HepG2 (cell line): ENCODE results near the gene WFDC1. TPM values are rescaled to one million over a fixed set of nuclear protein-coding genes. Genes with fewer than 3 reads are reported as not detected.

Source experiments
- ATAC-seq: fragments of 200-7000 bp; cut with Tn5 transposase; 3 replicates; pipeline ENCODE4 v1.9.1; 2020; ENCODE audit warnings: mild to moderate bottlenecking, moderate library complexity
- BruUV-seq: library from RNA; stranded (reverse); fragments of 400-500 nt; replicated peaks from 2 replicates; lab custom pipeline; 2021; lab: Mats Ljungman, UMichigan
- CTCF ChIA-PET: fragments of 300-600 bp; formaldehyde crosslinking; extraction: SDS; loops from one replicate; lab custom pipeline; 2021; ENCODE audit warnings: low total read pairs, inconsistent platforms, low intra/inter-chr PET ratio; lab: Yijun Ruan, JAX
- POLR2A ChIA-PET: fragments of 350-600 bp; sonication (Branson Sonifier 250); formaldehyde crosslinking; loops from one replicate; lab custom pipeline; 2020; ENCODE audit warnings: antibody characterized with exemption, inconsistent platforms; lab: Yijun Ruan, JAX
- DNase-seq: peaks from one replicate; pipeline ENCODE4 v3.0.0-alpha.2; 2015; ENCODE audit warnings: low spot score
- FAIRE-seq: peaks from 3 replicates; lab custom pipeline; 2011; peaks lifted over from hg19 to GRCh38; lab: Jason Lieb, UNC
- H2AFZ ChIP-seq: one replicate; pipeline ENCODE4 v1.6.1; 2011; ENCODE audit warnings: low read length, inconsistent platforms
- H3K27ac ChIP-seq: fragments of 300-600 bp; 3 replicates; pipeline ENCODE4 v1.8.0; 2011; ENCODE audit warnings: mixed run types, mild to moderate bottlenecking, mixed read lengths, low read length, inconsistent platforms; ENCODE audit not compliant: insufficient read depth; ENCODE audit errors: extremely low read length
- H3K27me3 ChIP-seq, 2 experiments: fragments of 200-600 bp in 1 of 2; 2 replicates in 1 of 2; 3 replicates in 1 of 2; pipeline versions ENCODE4 v1.6.0 to v1.8.0; 2011; ENCODE audit warnings: low read length in 2 of 2, mild to moderate bottlenecking in 2 of 2, moderate library complexity in 2 of 2, inconsistent platforms in 1 of 2; ENCODE audit not compliant: insufficient read depth in 2 of 2, control insufficient read depth in 1 of 2
- H3K36me3 ChIP-seq, 2 experiments: fragments of 200-600 bp in 1 of 2; replicated peaks in 1 of 2; 2 replicates in 1 of 2; 3 replicates in 1 of 2; pipeline versions ENCODE4 v1.5.1 to v1.8.0; 2011; ENCODE audit warnings: low read length in 2 of 2, inconsistent platforms in 1 of 2; ENCODE audit not compliant: insufficient read depth in 2 of 2, control insufficient read depth in 1 of 2
- H3K4me1 ChIP-seq: 2 replicates; pipeline ENCODE4 v1.5.1; 2012; ENCODE audit warnings: low read length, inconsistent platforms; ENCODE audit not compliant: insufficient read depth
- H3K4me2 ChIP-seq: 2 replicates; pipeline ENCODE4 v1.6.0; 2011; ENCODE audit warnings: low read depth, low read length, inconsistent platforms
- H3K4me3 ChIP-seq, 3 experiments: fragments of 200-600 bp in 1 of 3; sonication (generic), shearing (Covaris generic) in 1 of 3; replicated peaks in 1 of 3; 2 replicates each; pipeline ENCODE4 v1.5.1; 2011 to 2016; ENCODE audit warnings: low read length in 3 of 3, inconsistent platforms in 2 of 3, low read depth in 2 of 3, mild to moderate bottlenecking in 2 of 3, control low read depth in 1 of 3, mixed read lengths in 1 of 3; ENCODE audit not compliant: insufficient read depth in 1 of 3
- H3K79me2 ChIP-seq: one replicate; pipeline ENCODE4 v1.6.1; 2011; ENCODE audit warnings: low read length, inconsistent platforms; ENCODE audit not compliant: insufficient read depth
- H3K9ac ChIP-seq: 2 replicates; pipeline ENCODE4 v1.6.0; 2011; ENCODE audit warnings: mild to moderate bottlenecking, low read depth, low read length, inconsistent platforms; ENCODE audit not compliant: insufficient read depth
- H3K9me3 ChIP-seq: 2 replicates; pipeline ENCODE4 v1.5.1; 2012; ENCODE audit warnings: mild to moderate bottlenecking, low read length
- H4K20me1 ChIP-seq: 2 replicates; pipeline ENCODE4 v1.6.0; 2011; ENCODE audit warnings: inconsistent platforms, mild to moderate bottlenecking, low read length, moderate library complexity; ENCODE audit not compliant: insufficient read depth
- FOXO4 ChIP-seq: sonication (generic); formaldehyde crosslinking; conservative IDR thresholded peaks from 2 replicates; pipeline ENCODE4 v1.8.1; 2023; ENCODE audit warnings: missing genetic modification reagents
- GPN1 ChIP-seq: sonication (generic); formaldehyde crosslinking; IDR thresholded peaks from 2 replicates; pipeline ENCODE4 v1.5.1; 2020; ENCODE audit warnings: missing genetic modification reagents, borderline replicate concordance
- HBP1 ChIP-seq: IDR thresholded peaks from 2 replicates; pipeline ENCODE4 v1.6.1; 2016; ENCODE audit warnings: low read depth, control low read depth
- HNRNPL ChIP-seq: fragments of 200-400 bp; formaldehyde crosslinking; IDR thresholded peaks from 2 replicates; pipeline ENCODE4 v1.6.1; 2017; ENCODE audit warnings: mild to moderate bottlenecking, low read depth, low read length
- LBX2 ChIP-seq: sonication (generic); formaldehyde crosslinking; IDR thresholded peaks from 2 replicates; pipeline ENCODE4 v1.5.0; 2020; ENCODE audit warnings: missing genetic modification reagents, mild to moderate bottlenecking, borderline replicate concordance
- MAFF ChIP-seq: IDR thresholded peaks from 2 replicates; pipeline ENCODE4 v1.6.1; 2011; ENCODE audit warnings: low read depth, low read length, improper control_type of control experiment
- MXD3 ChIP-seq: IDR thresholded peaks from 2 replicates; pipeline ENCODE4 v1.6.1; 2016; ENCODE audit warnings: mild to moderate bottlenecking, missing biosample characterization, missing genetic modification reagents
- NPAS2 ChIP-seq: sonication (generic); formaldehyde crosslinking; IDR thresholded peaks from 2 replicates; pipeline ENCODE4 v1.8.0; 2022; ENCODE audit warnings: mild to moderate bottlenecking, missing genetic modification reagents, borderline replicate concordance
- TERF1 ChIP-seq: sonication (generic); formaldehyde crosslinking; IDR thresholded peaks from 2 replicates; pipeline ENCODE4 v1.8.0; 2022; ENCODE audit warnings: mild to moderate bottlenecking, missing genetic modification reagents, moderate library complexity
- THAP8 ChIP-seq: sonication (generic); formaldehyde crosslinking; IDR thresholded peaks from 2 replicates; pipeline ENCODE4 v1.5.1; 2020; ENCODE audit warnings: missing genetic modification reagents, mild to moderate bottlenecking, borderline replicate concordance
- ZFP82 ChIP-seq: sonication (generic); formaldehyde crosslinking; IDR thresholded peaks from 2 replicates; pipeline ENCODE4 v1.5.1; 2020; ENCODE audit warnings: mild to moderate bottlenecking, missing genetic modification reagents, borderline replicate concordance
- ZNF124 ChIP-seq: sonication (generic); formaldehyde crosslinking; IDR thresholded peaks from 2 replicates; pipeline ENCODE4 v1.4.0; 2020; ENCODE audit warnings: missing genetic modification reagents
- ZNF597 ChIP-seq: sonication (generic); formaldehyde crosslinking; IDR thresholded peaks from 2 replicates; pipeline ENCODE4 v1.5.0; 2020; ENCODE audit warnings: missing genetic modification reagents
- ZSCAN21 ChIP-seq: sonication (generic); formaldehyde crosslinking; IDR thresholded peaks from 2 replicates; pipeline ENCODE4 v1.8.0; 2022; ENCODE audit warnings: mild to moderate bottlenecking, missing genetic modification reagents, moderate library complexity, borderline replicate concordance
- whole genome bisulfite sequencing: methylation state at CpG from one replicate; pipeline ENCODE4 v1.1.6; 2017; ENCODE audit warnings: low lambda C conversion rate; 5-methylcytosine and 5-hydroxymethylcytosine counted together
- in situ Hi-C: cut with HindIII; loops from 2 replicates; pipeline ENCODE4 v1.10.0; 2017; ENCODE audit warnings: low pct_unique_long_range_greater_than_20kb; ENCODE audit not compliant: extremely low pct_ligation_motif_present
- intact Hi-C: fragments of 100-400 bp; cut with micrococcal nuclease; formaldehyde crosslinking; loops from one replicate; pipeline ENCODE4 v1.10.0; 2022; ENCODE audit not compliant: unreplicated experiment
- polyA plus RNA-seq, 8 experiments: library from polyadenylated mRNA; depleted of rRNA in 3 of 8; stranded (reverse) in 7 of 8; unstranded in 1 of 8; fragments of >200 nt; fragmentation: Illumina TruSeq in 4 of 8; extraction: Trizol in 4 of 8; gene quantifications; 2 replicates each; pipeline versions ENCODE4 v1.2.1 to v1.2.3, GENCODE V29; 2011 to 2016; ENCODE audit warnings: low read depth in 4 of 8, missing spikeins in 1 of 8, mixed read lengths in 1 of 8; ENCODE audit not compliant: insufficient read depth in 1 of 8
- total RNA-seq, 5 experiments: library from RNA; depleted of rRNA; stranded (reverse); fragments of >200 nt; fragmentation: Illumina TruSeq; extraction: Trizol; gene quantifications; 2 replicates each; pipeline ENCODE4 v1.2.3, GENCODE V29; 2016; ENCODE audit warnings: low read depth in 1 of 5

The WFDC1 gene
- total and polyA plus RNA-seq, 2 of the 13 experiments (the other 11 are each of a cell fraction or from before 2014, with no cell fraction given), result not detected

- Histone ChIP-seq H3K4me3 (no peak overlapping the region), H3K4me2 (no peak overlapping the region), H2AFZ (no peak overlapping the region), H3K4me1 (no peaks in the 10 kb centered on the region), H4K20me1 (no peaks in the 10 kb centered on the region), H3K79me2 (no peaks in the 10 kb centered on the region), H3K36me3 (no peaks in the 10 kb centered on the region), H3K27me3 (peaks cover 22 to 91% of the 10 kb centered on the region in 2 experiments), H3K27ac (no peak overlapping the region), H3K9ac (no peak overlapping the region), H3K9me3 (no peaks in the 10 kb centered on the region)
- in situ Hi-C loops (no loop called here), intact Hi-C loops (no loop called here)
- ChIA-PET POLR2A (no interaction called here), CTCF (no interaction called here)
- 9% methylated on average over 11 of the region's 14 CpGs for WGBS
- FAIRE-seq (no peak), DNase-seq (no peak), ATAC-seq (no peak)
- no TSS peak for BruUV-seq
- TF ChIP-seq ZSCAN21 (CRISPR knock-in tag) (no peak), MXD3 (CRISPR knock-in tag) (no peak), THAP8 (CRISPR knock-in tag) (no peak), LBX2 (CRISPR knock-in tag) (no peak), TERF1 (CRISPR knock-in tag) (no peak), NPAS2 (no peak), GPN1 (CRISPR knock-in tag) (no peak), ZNF597 (CRISPR knock-in tag) (no peak), MAFF (no peak), ZFP82 (no peak), ZNF124 (CRISPR knock-in tag) (no peak), HBP1 (CRISPR knock-in tag) (no peak), HNRNPL (no peak), FOXO4 (CRISPR knock-in tag) (no peak)
Observed at GRCh38 chr16:84295203-84295860, 654 bp downstream of the WFDC1 start.
